ENCODE measurements around the gene SSBP1.
"Not testable (repeated sequence)": the region's sequence is repeated elsewhere in the genome, so short reads cannot be mapped to it uniquely, and the experiment has no call there.

The SSBP1 gene

DNA sequence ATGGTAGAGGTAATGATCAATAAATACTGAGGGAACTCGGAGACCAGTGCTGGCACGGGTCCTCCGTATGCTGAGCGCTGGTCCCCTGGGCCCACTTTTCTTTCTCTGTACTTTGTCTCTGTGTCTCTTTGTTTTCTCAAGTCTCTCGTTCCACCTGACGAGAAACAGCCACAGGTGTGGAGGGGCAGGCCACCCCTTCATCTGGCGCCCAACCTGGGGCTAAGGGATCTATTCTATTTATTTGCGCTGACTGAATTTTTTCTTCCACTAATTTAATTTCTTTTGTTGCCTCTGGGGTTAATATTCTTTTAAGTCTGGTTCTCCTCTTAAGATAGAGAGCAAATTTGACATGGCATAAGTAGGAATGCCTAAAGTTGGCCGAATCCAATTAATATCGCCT, 13.7 kb downstream of the SSBP1 start:
- WGBS (ENCODE audit: extremely low coverage, insufficient coverage, low lambda C conversion rate) = no CpG with 5 or more reads among the region's 10 CpGs
- H3K4me3 ChIP-seq (ENCODE audit: low read length); H3K27me3 ChIP-seq (ENCODE audit: insufficient read depth, low read length, poor library complexity): not testable (repeated sequence)

DNA sequence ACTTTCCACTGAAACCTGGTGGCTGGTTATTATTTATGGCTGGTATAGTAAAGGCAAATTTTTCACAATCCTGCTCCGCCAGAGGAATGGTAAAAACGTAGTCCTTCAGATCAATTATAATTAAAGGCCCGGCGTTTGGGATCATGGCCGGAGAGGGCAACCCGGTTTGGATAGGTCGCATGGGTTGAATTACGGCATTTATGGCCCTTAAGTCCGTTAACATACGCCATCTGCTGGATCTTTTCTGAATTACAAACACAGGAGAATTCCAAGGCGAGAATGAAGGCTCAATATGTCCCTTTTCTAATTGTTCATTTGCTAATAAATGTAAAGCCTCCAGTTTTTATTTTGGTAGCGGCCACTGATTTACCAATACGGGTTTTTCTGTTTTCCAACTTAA, 14.5 kb downstream of the SSBP1 start:
- Histone ChIP-seq H3K4ac (ENCODE audit: low read depth, low read length) (no peak overlapping the region), H3K23ac (ENCODE audit: low read length) (no peak overlapping the region), H2BK5ac (ENCODE audit: low read length) (no peak overlapping the region), H2BK15ac (replicated peaks; ENCODE audit: low read depth) (no peak overlapping the region), H3K27me3 (ENCODE audit: insufficient read depth, low read length, poor library complexity) (no peaks in the 10 kb centered on the region), H3K18ac (ENCODE audit: low read length) (no peak overlapping the region), H3K79me1 (ENCODE audit: low read length) (peaks cover 2% of the 10 kb centered on the region), H3K27ac (ENCODE audit: low read depth, low read length) (no peak overlapping the region), H3K4me3 (ENCODE audit: low read length) (no peak overlapping the region), H2AK5ac (ENCODE audit: low read length) (no peak overlapping the region), H3K79me2 (ENCODE audit: control insufficient read depth, insufficient read depth, low read length) (no peaks in the 10 kb centered on the region), H3K4me2 (ENCODE audit: low read length) (no peak overlapping the region), H4K5ac (ENCODE audit: low read length) (no peak overlapping the region), H4K8ac (ENCODE audit: low read depth, low read length) (no peak overlapping the region), H3K56ac (ENCODE audit: low read length) (no peak overlapping the region), H2BK120ac (ENCODE audit: low read depth, low read length) (no peak overlapping the region), H3K4me1 (ENCODE audit: control insufficient read depth, low read depth, low read length) (no peaks in the 10 kb centered on the region), H3K36me3 (ENCODE audit: control insufficient read depth, insufficient read depth, low read length) (peaks cover 11% of the 10 kb centered on the region), H3K9ac (ENCODE audit: low read length) (no peak overlapping the region)
- no CpG with 5 or more reads among the region's 13 CpGs for WGBS (ENCODE audit: extremely low coverage, insufficient coverage, low lambda C conversion rate)
- peak; percentile 49 for DNase-seq

More for the DNA sequence above, 13.7 kb downstream of the SSBP1 start:
- not testable (repeated sequence) for H3K79me2 ChIP-seq (ENCODE audit: control insufficient read depth, insufficient read depth, low read length); H3K4ac ChIP-seq (ENCODE audit: low read depth, low read length); H3K18ac ChIP-seq (ENCODE audit: low read length); H2BK5ac ChIP-seq (ENCODE audit: low read length); H2AK5ac ChIP-seq (ENCODE audit: low read length); H3K9ac ChIP-seq (ENCODE audit: low read length); H3K23ac ChIP-seq (ENCODE audit: low read length); H3K79me1 ChIP-seq (ENCODE audit: low read length); H3K4me2 ChIP-seq (ENCODE audit: low read length); H3K4me1 ChIP-seq (ENCODE audit: control insufficient read depth, low read depth, low read length); H3K56ac ChIP-seq (ENCODE audit: low read length); H2BK120ac ChIP-seq (ENCODE audit: low read depth, low read length); H2BK15ac ChIP-seq (replicated peaks; ENCODE audit: low read depth); H4K8ac ChIP-seq (ENCODE audit: low read depth, low read length); H3K27ac ChIP-seq (ENCODE audit: low read depth, low read length); H4K5ac ChIP-seq (ENCODE audit: low read length)
- peaks cover 11% of the 10 kb centered on the region for H3K36me3 ChIP-seq (ENCODE audit: control insufficient read depth, insufficient read depth, low read length)
- peak; percentile 61 for DNase-seq

DNA sequence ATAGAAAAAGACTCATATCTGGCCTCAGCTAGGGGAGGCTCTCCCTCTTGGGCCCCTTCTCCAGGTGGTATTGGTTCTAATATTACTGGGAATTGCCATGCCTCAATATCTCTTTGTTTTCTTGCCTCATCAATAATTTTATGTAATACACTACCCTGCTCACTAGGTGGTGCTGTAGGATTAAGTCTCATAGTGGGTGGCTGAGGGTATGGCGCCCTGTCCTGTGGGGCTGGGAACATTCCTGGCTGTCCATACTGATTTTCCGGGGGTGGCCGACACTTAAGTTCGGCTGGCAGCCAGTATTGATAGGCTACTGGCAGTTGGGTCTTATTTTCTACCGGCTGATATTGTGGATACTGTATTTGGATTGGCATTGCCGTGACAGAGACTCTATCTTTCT, 16.8 kb downstream of the SSBP1 start:
- no peak overlapping the region for H3K9ac ChIP-seq (ENCODE audit: low read length)
- H3K27me3 ChIP-seq (ENCODE audit: insufficient read depth, low read length, poor library complexity) = no peaks in the 10 kb centered on the region
- no peak overlapping the region for H3K23ac ChIP-seq (ENCODE audit: low read length)
- no peaks in the 10 kb centered on the region for H3K4me1 ChIP-seq (ENCODE audit: control insufficient read depth, low read depth, low read length)
- peak; percentile 70 for DNase-seq
- no CpG with 5 or more reads among the region's 6 CpGs for WGBS (ENCODE audit: extremely low coverage, insufficient coverage, low lambda C conversion rate)
- no peak overlapping the region for H2BK15ac ChIP-seq (replicated peaks; ENCODE audit: low read depth)
- peaks cover 7% of the 10 kb centered on the region for H3K36me3 ChIP-seq (ENCODE audit: control insufficient read depth, insufficient read depth, low read length)
- H3K79me2 ChIP-seq (ENCODE audit: control insufficient read depth, insufficient read depth, low read length) = no peaks in the 10 kb centered on the region
- H3K27ac ChIP-seq (ENCODE audit: low read depth, low read length) = no peak overlapping the region
- peaks cover 2% of the 10 kb centered on the region for H3K79me1 ChIP-seq (ENCODE audit: low read length)
- H3K4me3 ChIP-seq (ENCODE audit: low read length) = no peak overlapping the region
- H3K56ac ChIP-seq (ENCODE audit: low read length) = no peak overlapping the region
- H2BK5ac ChIP-seq (ENCODE audit: low read length) = no peak overlapping the region
- no peak overlapping the region for H4K8ac ChIP-seq (ENCODE audit: low read depth, low read length)
- H2BK120ac ChIP-seq (ENCODE audit: low read depth, low read length) = no peak overlapping the region
- no peak overlapping the region for H4K5ac ChIP-seq (ENCODE audit: low read length)
- no peak overlapping the region for H2AK5ac ChIP-seq (ENCODE audit: low read length)
- no peak overlapping the region for H3K18ac ChIP-seq (ENCODE audit: low read length)
- no peak overlapping the region for H3K4me2 ChIP-seq (ENCODE audit: low read length)
- no peak overlapping the region for H3K4ac ChIP-seq (ENCODE audit: low read depth, low read length)

DNA sequence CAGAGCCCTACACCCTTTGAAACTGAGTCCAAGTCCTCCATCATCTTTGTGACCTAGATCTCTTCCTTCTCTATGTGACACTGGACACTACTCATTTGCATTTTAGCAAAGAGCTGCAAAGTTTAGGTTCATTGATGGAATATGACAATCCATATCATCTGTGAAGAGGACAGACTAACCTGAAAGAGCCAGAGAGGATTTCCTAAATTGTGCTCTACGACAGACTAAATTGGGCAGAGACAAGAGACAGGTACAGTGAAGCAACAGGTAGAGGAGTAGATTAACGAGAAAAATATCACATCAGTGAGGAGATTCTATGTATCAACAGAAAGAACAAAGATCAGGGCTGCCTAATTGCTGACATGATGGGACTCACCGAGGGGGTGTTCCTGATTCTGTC, 25.6 kb downstream of the SSBP1 start, which contains the start of gene TAS2R3:
TAS2R3 (plus strand) TSS at position 301 of the 400 bp plus-strand sequence; CDS start at position 363, 62 bp downstream.
- Histone ChIP-seq H3K36me3 (ENCODE audit: control insufficient read depth, insufficient read depth, low read length) (no peaks in the 10 kb centered on the region), H3K18ac (ENCODE audit: low read length) (no peak within 1 kb of the TSS), H2AK5ac (ENCODE audit: low read length) (no peak within 1 kb of the TSS), H3K4me2 (ENCODE audit: low read length) (no peak within 1 kb of the TSS), H4K5ac (ENCODE audit: low read length) (no peak within 1 kb of the TSS), H3K79me2 (ENCODE audit: control insufficient read depth, insufficient read depth, low read length) (no peaks in the 10 kb centered on the region), H2BK120ac (ENCODE audit: low read depth, low read length) (no peak within 1 kb of the TSS), H3K27ac (ENCODE audit: low read depth, low read length) (no peak within 1 kb of the TSS), H3K56ac (ENCODE audit: low read length) (no peak within 1 kb of the TSS), H3K23ac (ENCODE audit: low read length) (no peak within 1 kb of the TSS), H3K27me3 (ENCODE audit: insufficient read depth, low read length, poor library complexity) (no peaks in the 10 kb centered on the region), H2BK15ac (replicated peaks; ENCODE audit: low read depth) (no peak within 1 kb of the TSS), H2BK5ac (ENCODE audit: low read length) (no peak within 1 kb of the TSS), H3K9ac (ENCODE audit: low read length) (no peak within 1 kb of the TSS), H3K4ac (ENCODE audit: low read depth, low read length) (no peak within 1 kb of the TSS), H4K8ac (ENCODE audit: low read depth, low read length) (no peak within 1 kb of the TSS), H3K4me3 (ENCODE audit: low read length) (no peak within 1 kb of the TSS), H3K79me1 (ENCODE audit: low read length) (no peaks in the 10 kb centered on the region), H3K4me1 (ENCODE audit: control insufficient read depth, low read depth, low read length) (no peaks in the 10 kb centered on the region)
- DNase-seq = no peak
- no CpG with 5 or more reads among the region's 3 CpGs for WGBS (ENCODE audit: extremely low coverage, insufficient coverage, low lambda C conversion rate)

DNA sequence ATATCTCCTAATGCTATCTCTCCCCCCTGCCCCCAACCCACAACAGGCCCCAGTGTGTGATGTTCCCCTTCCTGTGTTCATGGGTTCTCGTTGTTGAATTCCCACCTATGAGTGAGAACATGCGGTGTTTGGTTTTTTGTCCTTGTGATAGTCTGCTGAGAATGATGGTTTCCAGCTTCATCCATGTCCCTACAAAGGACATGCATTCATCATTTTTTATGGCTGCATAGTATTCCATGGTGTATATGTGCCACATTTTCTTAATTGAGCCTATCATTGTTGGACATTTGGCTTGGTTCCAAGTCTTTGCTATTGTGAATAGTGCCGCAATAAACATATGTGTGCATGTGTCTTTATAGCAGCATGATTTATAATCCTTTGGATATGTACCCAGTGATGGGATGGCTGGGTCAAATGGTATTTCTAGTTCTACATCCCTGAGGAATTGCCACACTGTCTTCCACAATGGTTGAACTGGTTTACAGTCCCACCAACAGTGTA, 32.0 kb downstream of the SSBP1 start:
- not testable (repeated sequence) for H3K4me1 ChIP-seq (ENCODE audit: control insufficient read depth, low read depth, low read length); DNase-seq; H3K27ac ChIP-seq (ENCODE audit: low read depth, low read length); H2BK5ac ChIP-seq (ENCODE audit: low read length); H3K56ac ChIP-seq (ENCODE audit: low read length); H3K4ac ChIP-seq (ENCODE audit: low read depth, low read length); H3K79me2 ChIP-seq (ENCODE audit: control insufficient read depth, insufficient read depth, low read length); H3K4me3 ChIP-seq (ENCODE audit: low read length); H3K23ac ChIP-seq (ENCODE audit: low read length); H4K5ac ChIP-seq (ENCODE audit: low read length); H4K8ac ChIP-seq (ENCODE audit: low read depth, low read length); H2BK15ac ChIP-seq (replicated peaks; ENCODE audit: low read depth); H3K36me3 ChIP-seq (ENCODE audit: control insufficient read depth, insufficient read depth, low read length); H2BK120ac ChIP-seq (ENCODE audit: low read depth, low read length); H2AK5ac ChIP-seq (ENCODE audit: low read length); H3K4me2 ChIP-seq (ENCODE audit: low read length); H3K9ac ChIP-seq (ENCODE audit: low read length); H3K27me3 ChIP-seq (ENCODE audit: insufficient read depth, low read length, poor library complexity); H3K79me1 ChIP-seq (ENCODE audit: low read length); H3K18ac ChIP-seq (ENCODE audit: low read length)
- no CpG with 5 or more reads among the region's 3 CpGs for WGBS (ENCODE audit: extremely low coverage, insufficient coverage, low lambda C conversion rate)

DNA sequence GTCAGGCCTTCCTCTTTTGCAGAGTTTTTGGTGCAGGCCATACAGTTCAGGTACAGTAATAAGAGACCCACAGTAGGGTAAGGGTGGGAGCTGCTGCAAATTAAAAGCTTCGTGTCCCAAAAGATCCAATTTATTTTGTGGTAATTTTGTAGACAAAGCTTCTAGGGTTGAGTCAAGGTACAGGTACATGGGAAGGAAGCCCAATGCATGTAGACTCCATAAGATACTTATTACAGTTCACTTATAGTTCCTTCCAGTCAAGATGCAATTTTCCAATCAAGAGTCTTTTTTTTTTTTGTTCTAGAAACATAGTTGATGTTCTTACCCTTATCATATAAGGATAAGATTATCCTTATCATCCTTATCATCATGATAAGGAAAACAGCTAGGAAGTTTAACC, 38.2 kb downstream of the SSBP1 start, which contains the start of gene TAS2R4:
TAS2R4 (plus strand) TSS at position 301 of the 400 bp plus-strand sequence. CDS start 1,815 bp downstream, outside the sequence.
- no peak within 1 kb of the TSS for H3K18ac ChIP-seq (ENCODE audit: low read length)
- no peak within 1 kb of the TSS for H3K4ac ChIP-seq (ENCODE audit: low read depth, low read length)
- no peak within 1 kb of the TSS for H4K8ac ChIP-seq (ENCODE audit: low read depth, low read length)
- no peak within 1 kb of the TSS for H3K4me3 ChIP-seq (ENCODE audit: low read length)
- H3K23ac ChIP-seq (ENCODE audit: low read length) = no peak within 1 kb of the TSS
- H4K5ac ChIP-seq (ENCODE audit: low read length) = no peak within 1 kb of the TSS
- H3K79me2 ChIP-seq (ENCODE audit: control insufficient read depth, insufficient read depth, low read length) = no peaks in the 10 kb centered on the region
- H3K9ac ChIP-seq (ENCODE audit: low read length) = no peak within 1 kb of the TSS
- H2BK5ac ChIP-seq (ENCODE audit: low read length) = no peak within 1 kb of the TSS
- no peak within 1 kb of the TSS for H2AK5ac ChIP-seq (ENCODE audit: low read length)
- no peak within 1 kb of the TSS for H3K56ac ChIP-seq (ENCODE audit: low read length)
- H3K27ac ChIP-seq (ENCODE audit: low read depth, low read length) = no peak within 1 kb of the TSS
- no peaks in the 10 kb centered on the region for H3K79me1 ChIP-seq (ENCODE audit: low read length)
- no peak within 1 kb of the TSS for H3K4me2 ChIP-seq (ENCODE audit: low read length)
- no peak within 1 kb of the TSS for H2BK120ac ChIP-seq (ENCODE audit: low read depth, low read length)
- no peaks in the 10 kb centered on the region for H3K27me3 ChIP-seq (ENCODE audit: insufficient read depth, low read length, poor library complexity)
- H3K36me3 ChIP-seq (ENCODE audit: control insufficient read depth, insufficient read depth, low read length) = peaks cover 1% of the 10 kb centered on the region
- no CpG with 5 or more reads among the region's 1 CpG for WGBS (ENCODE audit: extremely low coverage, insufficient coverage, low lambda C conversion rate)
- no peak for DNase-seq
- H2BK15ac ChIP-seq (replicated peaks; ENCODE audit: low read depth) = no peak within 1 kb of the TSS
- H3K4me1 ChIP-seq (ENCODE audit: control insufficient read depth, low read depth, low read length) = no peaks in the 10 kb centered on the region
